GM21381 (cell line): Measurements from ENCODE around the gene SLC16A8.

Source experiments
- ATAC-seq: cut with Tn5 transposase; IDR thresholded peaks from one replicate; pipeline ENCODE4 v1.9.1; 2021; ENCODE audit warnings: mild to moderate bottlenecking, moderate library complexity; ENCODE audit not compliant: unreplicated experiment

Gene SLC16A8

DNA sequence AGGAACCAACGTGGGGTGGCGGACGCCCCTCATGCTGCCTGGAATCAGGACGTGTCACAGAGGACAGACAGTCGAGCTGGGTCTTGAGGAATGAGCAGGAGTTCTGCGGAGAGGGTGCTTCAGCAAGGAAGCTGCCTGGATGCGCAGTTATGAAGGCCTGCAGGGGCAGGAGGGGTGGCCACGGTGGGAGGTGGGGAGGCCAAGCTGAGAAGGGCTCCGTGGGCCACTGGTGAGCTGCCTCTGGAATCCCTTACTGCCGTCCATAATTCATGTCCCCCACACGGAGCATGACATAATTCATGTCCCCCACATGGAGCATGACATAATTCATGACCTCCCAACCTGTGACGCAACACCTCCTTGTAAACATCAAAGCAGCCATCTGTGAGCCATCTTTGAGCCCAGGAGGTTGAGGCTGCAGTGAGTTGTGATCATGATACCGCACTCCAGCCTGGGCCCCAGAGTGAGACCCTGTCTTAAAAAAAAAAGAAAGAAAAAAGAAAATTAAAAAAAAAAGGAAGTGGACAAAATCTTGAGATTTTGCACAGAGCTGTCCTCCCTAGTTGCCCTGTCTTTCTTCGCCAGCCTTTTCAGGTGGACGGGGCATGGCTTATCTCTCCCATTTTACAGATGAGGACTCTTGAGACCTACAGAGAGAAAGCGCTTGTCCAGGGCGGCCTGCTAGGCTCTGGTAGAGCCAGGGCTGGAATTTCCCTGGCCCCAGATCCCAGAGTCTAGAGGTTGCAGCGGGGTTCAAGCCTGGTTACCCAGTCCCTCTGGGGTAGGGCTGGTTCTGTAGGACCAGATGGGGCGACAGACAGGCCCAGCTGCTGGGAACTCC lies 51.1 kb downstream of the SLC16A8 start:
- no peak for ATAC-seq

DNA sequence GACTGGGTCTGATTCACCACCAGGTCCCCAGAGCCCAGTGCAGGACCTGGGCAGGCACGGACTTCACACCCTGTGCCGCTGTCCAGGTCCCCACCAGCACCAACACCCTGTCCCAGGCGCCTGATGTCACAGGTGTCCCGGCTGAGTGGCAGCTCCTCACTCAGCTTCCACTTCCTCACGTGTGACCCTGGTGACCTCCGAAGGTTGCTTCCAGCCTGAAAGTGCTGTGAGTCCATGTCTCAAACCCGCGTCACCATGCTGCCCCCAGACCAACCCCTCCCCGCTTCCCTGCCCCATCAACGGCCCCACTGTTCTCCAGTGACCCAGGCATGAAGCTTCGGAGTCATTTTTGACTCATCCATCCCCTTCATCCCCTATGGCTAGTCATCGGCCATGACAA lies 52.5 kb downstream of the SLC16A8 start:
- no peak for ATAC-seq

DNA sequence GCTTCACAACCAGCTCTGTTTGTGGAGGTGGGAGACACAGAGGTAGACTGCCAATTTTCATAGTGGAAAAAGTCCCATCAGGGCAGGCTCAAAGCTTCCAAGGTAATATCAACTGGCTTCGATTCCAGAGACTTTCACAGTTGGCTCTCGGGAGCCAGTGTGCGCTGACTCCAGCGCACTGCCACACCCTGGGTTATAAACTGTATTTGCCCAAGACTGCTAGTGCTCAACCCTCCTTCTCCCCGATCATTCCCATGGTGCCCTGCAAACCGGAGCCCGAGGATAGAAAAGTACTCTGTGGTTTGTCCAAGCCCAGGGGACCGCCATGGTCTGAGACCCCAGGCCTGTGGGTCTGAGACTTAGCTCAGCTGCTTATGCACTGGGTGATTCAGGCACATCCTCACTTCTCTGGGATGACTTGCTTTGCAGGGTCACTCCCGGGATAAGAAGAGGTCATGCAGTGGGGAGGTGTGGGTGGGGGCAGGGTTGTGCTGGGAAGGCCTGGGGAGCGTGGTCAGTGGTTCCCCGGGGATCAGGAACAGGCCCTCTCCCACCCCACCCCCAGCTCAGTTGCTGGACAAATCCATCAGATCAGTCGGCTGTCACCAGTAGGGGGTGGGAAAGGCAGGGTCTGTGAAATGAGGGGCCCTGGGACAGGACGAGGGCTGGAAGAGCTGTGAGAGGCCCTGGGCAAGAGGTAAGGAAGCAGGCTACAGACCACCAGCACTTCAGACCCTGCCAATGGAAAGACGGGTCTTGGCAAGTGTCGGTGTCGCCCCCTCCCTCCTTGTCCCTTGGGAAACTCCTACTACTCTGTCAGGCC lies 53.5 kb downstream of the SLC16A8 start:
- ATAC-seq = no peak

DNA sequence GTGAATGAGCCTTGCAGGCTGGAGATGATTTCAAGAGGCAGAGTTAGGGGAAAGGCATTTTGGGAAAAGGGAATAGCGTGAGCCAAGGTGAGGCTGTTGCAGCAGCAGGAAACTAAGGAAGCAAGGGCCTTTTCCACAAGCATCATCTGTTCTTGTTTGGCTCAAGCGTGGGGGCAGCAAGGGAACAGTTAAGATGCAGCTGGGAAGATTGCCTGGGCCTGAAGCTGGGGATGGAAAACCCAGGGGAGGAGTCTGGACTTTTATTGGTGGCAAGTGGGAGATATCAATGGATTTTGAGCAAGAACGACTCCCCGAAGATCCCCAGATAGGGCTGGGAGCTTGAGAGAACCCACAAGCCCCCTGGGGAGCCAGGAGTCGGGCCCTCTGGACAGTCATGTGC lies 54.1 kb downstream of the SLC16A8 start:
- no peak for ATAC-seq

DNA sequence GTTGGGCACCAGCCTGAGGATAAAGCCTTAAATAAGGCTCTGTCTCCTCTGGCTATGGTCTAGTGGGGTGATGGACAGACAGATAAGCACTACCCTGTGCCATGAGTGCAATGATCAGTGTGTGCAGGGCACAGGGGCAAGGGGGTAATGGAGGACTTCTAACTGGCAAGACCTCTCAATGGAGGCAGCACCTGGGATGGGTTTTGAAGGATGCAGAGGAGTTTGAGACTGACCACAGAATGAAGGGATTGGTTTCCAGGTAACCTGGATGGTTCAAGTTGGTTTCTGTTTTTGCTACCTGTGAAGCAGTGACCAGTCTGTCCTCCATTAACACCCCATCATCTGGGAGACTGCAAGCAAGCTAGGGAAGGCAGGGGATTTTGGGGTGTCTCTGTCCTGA lies 54.6 kb downstream of the SLC16A8 start:
- no peak for ATAC-seq

DNA sequence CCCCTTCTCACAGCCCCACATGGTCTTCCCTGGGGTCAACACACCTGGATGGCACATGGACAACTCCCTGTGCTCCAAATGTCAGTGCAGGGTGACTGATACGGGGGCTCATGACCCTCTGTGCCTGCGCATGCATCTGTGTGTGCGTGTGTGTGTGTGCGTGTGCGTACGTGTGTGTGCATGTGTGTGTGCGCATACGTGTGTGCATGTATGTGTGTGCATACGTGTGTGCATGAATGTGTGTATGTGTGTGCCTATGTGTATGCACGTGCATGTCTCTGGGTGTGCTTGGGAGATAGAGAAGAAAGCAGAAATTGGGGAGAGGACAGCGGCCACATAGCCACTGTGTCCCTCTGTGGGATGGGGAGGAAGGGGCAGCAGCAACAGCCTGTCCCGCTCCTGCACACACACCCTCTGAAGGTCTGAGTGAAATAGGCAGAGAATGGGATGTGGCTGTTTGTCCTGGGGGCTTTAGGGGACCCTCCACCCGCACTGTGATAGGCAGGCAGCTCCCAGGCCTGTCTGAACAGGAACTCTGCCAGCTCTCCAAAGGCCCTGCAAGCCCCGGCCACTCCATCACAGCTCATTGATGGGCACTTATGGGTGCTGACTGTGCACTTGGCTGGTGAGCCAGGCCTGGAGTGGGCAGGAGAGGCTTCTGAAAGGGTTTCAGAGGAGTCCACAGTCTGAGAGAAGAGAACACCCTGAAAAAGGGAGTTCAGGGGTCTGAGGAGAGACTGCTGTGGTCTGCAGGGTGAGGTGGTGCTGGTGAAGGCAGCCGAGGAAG lies 55.4 kb downstream of the SLC16A8 start:
- no peak for ATAC-seq
